HUES6 (cell line): Measurements from ENCODE around the gene ABCA7.
A peak's percentile ranks its signal among the peaks of the same experiment; 100 is the strongest.

ENCODE experiments used
- H3K27ac ChIP-seq: 2 replicates; pipeline ENCODE4 v1.7.0; 2013; ENCODE audit warnings: low read depth, mild to moderate bottlenecking, low read length, inconsistent platforms
- H3K27me3 ChIP-seq: 2 replicates; pipeline ENCODE4 v1.6.1; 2013; ENCODE audit warnings: low read length; ENCODE audit not compliant: control insufficient read depth, insufficient read depth
- H3K36me3 ChIP-seq: 2 replicates; pipeline ENCODE4 v1.6.1; 2013; ENCODE audit warnings: low read length; ENCODE audit not compliant: control insufficient read depth, insufficient read depth
- H3K4me1 ChIP-seq: 2 replicates; pipeline ENCODE4 v1.6.1; 2013; ENCODE audit warnings: low read length; ENCODE audit not compliant: control insufficient read depth, insufficient read depth
- H3K4me3 ChIP-seq: 2 replicates; pipeline ENCODE4 v1.5.1; 2013; ENCODE audit warnings: low read depth, low read length
- H3K9ac ChIP-seq: one replicate; pipeline ENCODE4 v1.6.1; 2013; ENCODE audit warnings: mild to moderate bottlenecking, low read length
- H3K9me3 ChIP-seq: 2 replicates; pipeline ENCODE4 v1.6.1; 2013; ENCODE audit warnings: low read depth, low read length; ENCODE audit not compliant: control insufficient read depth, insufficient read depth

ABCA7 gene

GRCh38 chr19:1070931-1071791 lies 31.3 kb downstream of the ABCA7 start:
- H3K27ac ChIP-seq, result no peak overlapping the region
- peak overlapping the region; percentile 33 for H3K9ac ChIP-seq
- no peaks in the 10 kb centered on the region for H3K9me3 ChIP-seq
- H3K4me1 ChIP-seq, result peaks cover 11% of the 10 kb centered on the region
- peak overlapping the region; percentile 69 for H3K4me3 ChIP-seq
- H3K27me3 ChIP-seq, result peaks cover 51% of the 10 kb centered on the region
- H3K36me3 ChIP-seq, result peaks cover 18% of the 10 kb centered on the region

- H3K4me1 ChIP-seq, result peaks cover 4% of the 10 kb centered on the region; the same call in 1 of the 2 replicates
- H3K9ac ChIP-seq, result no peak overlapping the region
- H3K4me3 ChIP-seq, result no peak overlapping the region
- H3K27ac ChIP-seq, result no peak overlapping the region
- no peaks in the 10 kb centered on the region for H3K9me3 ChIP-seq
- peaks cover 18% of the 10 kb centered on the region for H3K36me3 ChIP-seq
- H3K27me3 ChIP-seq, result peaks cover 39% of the 10 kb centered on the region
These were observed 32.6 kb downstream of the ABCA7 start for GRCh38 chr19:1072371-1073015.

- Histone ChIP-seq H3K4me3 (no peak overlapping the region), H3K36me3 (peaks cover 21% of the 10 kb centered on the region), H3K9me3 (no peaks in the 10 kb centered on the region)
These were observed 33.4 kb downstream of the ABCA7 start for GRCh38 chr19:1073063-1073955.

GRCh38 chr19:1073956-1074517 lies 34.1 kb downstream of the ABCA7 start:
- Histone ChIP-seq H3K36me3 (peaks cover 21% of the 10 kb centered on the region), H3K4me1 (peaks cover 4% of the 10 kb centered on the region; the same call in 1 of the 2 replicates), H3K27ac (no peak overlapping the region), H3K27me3 (peaks cover 31% of the 10 kb centered on the region), H3K9me3 (no peaks in the 10 kb centered on the region), H3K9ac (no peak overlapping the region), H3K4me3 (no peak overlapping the region)

More at GRCh38 chr19:1073063-1073955, 33.4 kb downstream of the ABCA7 start:
- Histone ChIP-seq H3K27me3 (peaks cover 35% of the 10 kb centered on the region), H3K9ac (no peak overlapping the region), H3K27ac (no peak overlapping the region), H3K4me1 (peaks cover 4% of the 10 kb centered on the region; the same call in 1 of the 2 replicates)

GRCh38 chr19:1074544-1075283 lies 34.8 kb downstream of the ABCA7 start:
- H3K4me1 ChIP-seq, result peaks cover 4% of the 10 kb centered on the region; the same call in 1 of the 2 replicates
- no peak overlapping the region for H3K4me3 ChIP-seq
- H3K27me3 ChIP-seq, result peaks cover 24% of the 10 kb centered on the region
- H3K9me3 ChIP-seq, result no peaks in the 10 kb centered on the region
- no peak overlapping the region for H3K9ac ChIP-seq
- no peak overlapping the region for H3K27ac ChIP-seq
- H3K36me3 ChIP-seq, result peaks cover 21% of the 10 kb centered on the region

- Histone ChIP-seq H3K27ac (no peak overlapping the region), H3K9ac (no peak overlapping the region), H3K9me3 (no peaks in the 10 kb centered on the region), H3K27me3 (peaks cover 14% of the 10 kb centered on the region), H3K36me3 (peaks cover 32% of the 10 kb centered on the region), H3K4me1 (no peaks in the 10 kb centered on the region), H3K4me3 (no peak overlapping the region)
These were observed 36.1 kb downstream of the ABCA7 start for GRCh38 chr19:1076046-1076386.

GRCh38 chr19:1076951-1077350 lies 37.0 kb downstream of the ABCA7 start:
- peaks cover 32% of the 10 kb centered on the region for H3K36me3 ChIP-seq
- peaks cover 5% of the 10 kb centered on the region; the same call in 1 of the 2 replicates for H3K27me3 ChIP-seq
- no peak overlapping the region for H3K4me3 ChIP-seq
- no peak overlapping the region for H3K9ac ChIP-seq
- H3K27ac ChIP-seq, result no peak overlapping the region
- 0 out of 2 replicates have a peak, but pooled peaks cover 7% of the 10 kb centered on the region for H3K4me1 ChIP-seq
- H3K9me3 ChIP-seq, result no peaks in the 10 kb centered on the region

GRCh38 chr19:1079566-1080111 lies 39.7 kb downstream of the ABCA7 start:
- no peak overlapping the region for H3K4me3 ChIP-seq
- H3K36me3 ChIP-seq, result peaks cover 32% of the 10 kb centered on the region
- H3K9ac ChIP-seq, result no peak overlapping the region
- no peak overlapping the region for H3K27ac ChIP-seq
- H3K27me3 ChIP-seq, result no peaks in the 10 kb centered on the region
- no peaks in the 10 kb centered on the region for H3K9me3 ChIP-seq
- H3K4me1 ChIP-seq, result peaks cover 12% of the 10 kb centered on the region; the same call in 1 of the 2 replicates

- H3K36me3 ChIP-seq, result peaks cover 34% of the 10 kb centered on the region
- H3K4me1 ChIP-seq, result peaks cover 12% of the 10 kb centered on the region; the same call in 1 of the 2 replicates
- no peaks in the 10 kb centered on the region for H3K9me3 ChIP-seq
- no peaks in the 10 kb centered on the region for H3K27me3 ChIP-seq
- H3K4me3 ChIP-seq, result no peak overlapping the region
- no peak overlapping the region for H3K27ac ChIP-seq
- H3K9ac ChIP-seq, result no peak overlapping the region
These were observed 40.7 kb downstream of the ABCA7 start for GRCh38 chr19:1080360-1081161.
